NT2/D1 (cell line): ENCODE data around the gene CYP4F11.

Experiments used
- SUZ12 ChIP-seq: IDR thresholded peaks from 2 replicates; pipeline ENCODE4 v1.6.1; 2011; ENCODE audit not compliant: insufficient read length, insufficient read depth; ENCODE audit errors: extremely low read depth
- YY1 ChIP-seq: IDR thresholded peaks from 2 replicates; pipeline ENCODE4 v1.6.1; 2011; ENCODE audit not compliant: insufficient read length, insufficient read depth
- ZNF274 ChIP-seq: IDR thresholded peaks from 2 replicates; pipeline ENCODE4 v1.6.1; 2011; ENCODE audit warnings: mild to moderate bottlenecking, low read depth, low read length

DNA sequence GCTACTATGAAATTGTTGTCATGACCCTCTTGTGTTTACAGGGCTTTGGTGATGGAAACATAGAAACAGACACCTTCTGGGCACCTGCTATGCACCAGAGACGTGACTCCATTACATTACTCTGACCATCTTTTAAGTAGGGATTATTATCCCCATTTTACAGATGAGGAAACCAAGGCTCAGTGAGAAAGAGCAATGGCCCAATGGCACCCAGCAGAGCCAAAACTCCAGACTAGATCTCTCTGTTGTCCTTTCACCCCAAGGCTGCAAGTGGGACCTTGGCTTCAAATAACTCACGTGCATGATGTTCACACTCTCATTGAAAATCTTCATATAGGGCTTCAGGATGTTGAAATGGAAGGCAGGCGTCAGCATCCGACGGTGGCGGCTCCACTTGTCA lies 42.3 kb downstream of the CYP4F11 start:
- TF ChIP-seq YY1 (no peak), SUZ12 (no peak), ZNF274 (no peak)
